Mesendoderm (in vitro differentiated cells): Measurements from ENCODE around the gene SSC5D.

Experiments used
- DNase-seq: peaks from one replicate; pipeline ENCODE4 v3.0.0; 2013
- H2AK5ac ChIP-seq: 2 replicates; pipeline ENCODE4 v1.6.1; 2013; ENCODE audit warnings: low read length, inconsistent platforms
- H2BK120ac ChIP-seq: 2 replicates; pipeline ENCODE4 v1.6.1; 2013; ENCODE audit warnings: low read depth, mild to moderate bottlenecking, low read length, moderate library complexity, mixed read lengths
- H2BK15ac ChIP-seq: replicated peaks from 2 replicates; pipeline ENCODE4 v1.6.1; 2013; ENCODE audit warnings: low read depth, mild to moderate bottlenecking, moderate library complexity
- H2BK5ac ChIP-seq: 2 replicates; pipeline ENCODE4 v1.6.1; 2013; ENCODE audit warnings: low read length, inconsistent platforms
- H3K18ac ChIP-seq: 2 replicates; pipeline ENCODE4 v1.6.1; 2013; ENCODE audit warnings: mild to moderate bottlenecking, low read length, mixed read lengths
- H3K23ac ChIP-seq: one replicate; pipeline ENCODE4 v1.6.1; 2013; ENCODE audit warnings: low read length
- H3K27ac ChIP-seq: 2 replicates; pipeline ENCODE4 v1.5.1; 2013; ENCODE audit warnings: low read depth, mild to moderate bottlenecking, inconsistent platforms, low read length, moderate library complexity
- H3K27me3 ChIP-seq: 2 replicates; pipeline ENCODE4 v1.6.1; 2013; ENCODE audit warnings: low read length, control low read depth, mild to moderate bottlenecking, inconsistent platforms; ENCODE audit not compliant: insufficient read depth, poor library complexity
- H3K36me3 ChIP-seq: 2 replicates; pipeline ENCODE4 v1.6.1; 2013; ENCODE audit warnings: low read length, inconsistent platforms; ENCODE audit not compliant: control insufficient read depth, insufficient read depth
- H3K4ac ChIP-seq: one replicate; pipeline ENCODE4 v1.6.1; 2013; ENCODE audit warnings: low read depth, mild to moderate bottlenecking, low read length, moderate library complexity
- H3K4me1 ChIP-seq: 2 replicates; pipeline ENCODE4 v1.6.1; 2013; ENCODE audit warnings: low read depth, low read length, inconsistent platforms; ENCODE audit not compliant: control insufficient read depth
- H3K4me2 ChIP-seq: 2 replicates; pipeline ENCODE4 v1.6.1; 2013; ENCODE audit warnings: low read length
- H3K4me3 ChIP-seq: 2 replicates; pipeline ENCODE4 v1.5.1; 2013; ENCODE audit warnings: mild to moderate bottlenecking, low read length
- H3K56ac ChIP-seq: one replicate; pipeline ENCODE4 v1.6.1; 2013; ENCODE audit warnings: low read length
- H3K79me1 ChIP-seq: 2 replicates; pipeline ENCODE4 v1.6.1; 2013; ENCODE audit warnings: low read length, inconsistent platforms
- H3K79me2 ChIP-seq: 2 replicates; pipeline ENCODE4 v1.6.1; 2013; ENCODE audit warnings: mild to moderate bottlenecking, low read length; ENCODE audit not compliant: control insufficient read depth, insufficient read depth
- H3K9ac ChIP-seq: 2 replicates; pipeline ENCODE4 v1.6.1; 2013; ENCODE audit warnings: low read length, inconsistent platforms
- H4K5ac ChIP-seq: one replicate; pipeline ENCODE4 v1.6.1; 2013; ENCODE audit warnings: low read length
- H4K8ac ChIP-seq: one replicate; pipeline ENCODE4 v1.6.1; 2013; ENCODE audit warnings: low read depth, mild to moderate bottlenecking, control low read depth, low read length, moderate library complexity
- WGBS: extraction: QIAGEN DNeasy Blood & Tissue Kit; methylation state at CpG from one replicate; pipeline ENCODE4 v1.1.7; 2013; ENCODE audit warnings: low lambda C conversion rate, missing lambda C conversion rate; ENCODE audit not compliant: insufficient coverage; ENCODE audit errors: extremely low coverage; 5-methylcytosine and 5-hydroxymethylcytosine counted together

Gene SSC5D

DNA sequence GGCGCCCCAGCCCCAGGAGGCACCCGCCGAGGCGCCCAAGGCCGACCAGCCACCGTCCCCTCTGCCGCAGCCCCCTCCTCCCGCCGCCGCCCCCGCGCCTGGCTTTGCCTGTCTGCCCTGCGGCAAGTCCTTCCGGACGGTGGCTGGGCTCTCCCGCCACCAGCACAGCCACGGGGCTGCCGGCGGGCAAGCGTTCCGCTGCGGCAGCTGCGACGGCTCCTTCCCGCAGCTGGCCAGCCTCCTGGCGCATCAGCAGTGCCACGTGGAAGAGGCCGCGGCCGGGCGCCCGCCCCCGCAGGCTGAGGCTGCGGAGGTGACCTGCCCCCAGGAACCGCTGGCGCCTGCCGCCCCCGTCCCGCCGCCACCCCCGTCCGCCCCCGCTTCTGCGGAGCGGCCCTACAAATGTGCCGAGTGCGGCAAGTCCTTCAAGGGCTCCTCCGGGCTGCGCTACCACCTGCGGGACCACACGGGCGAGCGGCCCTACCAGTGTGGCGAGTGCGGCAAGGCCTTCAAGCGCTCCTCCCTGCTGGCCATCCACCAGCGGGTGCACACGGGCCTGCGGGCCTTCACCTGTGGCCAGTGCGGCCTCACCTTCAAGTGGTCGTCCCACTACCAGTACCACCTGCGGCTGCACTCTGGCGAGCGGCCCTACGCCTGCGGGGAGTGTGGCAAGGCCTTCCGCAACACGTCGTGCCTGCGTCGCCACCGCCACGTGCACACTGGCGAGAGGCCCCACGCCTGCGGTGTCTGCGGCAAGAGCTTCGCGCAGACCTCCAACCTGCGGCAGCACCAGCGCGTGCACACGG lies 5.9 kb upstream of the SSC5D start:
- H3K4me3 ChIP-seq, result no peak overlapping the region

DNA sequence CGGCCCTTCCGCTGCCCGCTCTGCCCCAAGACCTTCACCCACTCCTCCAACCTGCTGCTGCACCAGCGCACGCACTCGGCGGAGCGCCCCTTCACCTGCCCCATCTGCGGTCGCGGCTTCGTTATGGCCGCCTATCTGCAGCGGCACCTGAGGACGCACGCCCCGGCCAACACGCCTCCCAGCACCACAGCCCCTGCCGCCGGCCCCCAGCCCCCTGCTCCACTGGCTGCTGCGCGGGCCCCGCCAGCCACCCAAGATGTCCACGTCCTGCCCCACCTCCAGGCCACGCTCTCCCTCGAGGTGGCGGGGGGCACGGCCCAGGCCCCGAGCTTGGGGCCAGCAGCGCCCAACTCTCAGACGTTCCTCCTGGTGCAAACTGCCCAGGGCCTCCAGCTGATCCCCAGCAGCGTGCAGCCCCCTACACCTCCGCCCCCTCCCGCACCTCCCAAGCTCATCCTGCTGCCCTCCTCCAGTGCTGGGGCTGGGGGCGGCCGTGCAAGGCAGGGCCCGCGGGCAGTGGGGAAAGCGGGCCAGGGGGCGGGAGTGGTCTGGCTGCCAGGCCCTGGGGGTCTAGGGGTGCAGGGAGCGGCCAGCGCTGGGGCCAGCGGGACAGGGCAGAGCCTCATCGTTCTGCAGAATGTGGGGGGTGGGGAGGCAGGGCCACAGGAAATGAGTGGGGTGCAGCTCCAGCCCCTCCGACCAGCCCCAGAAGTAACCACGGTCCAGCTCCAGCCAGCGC lies 5.1 kb upstream of the SSC5D start:
- no peak overlapping the region for H4K8ac ChIP-seq
- H3K27ac ChIP-seq, result no peak overlapping the region
- no peaks in the 10 kb centered on the region for H3K79me2 ChIP-seq
- no peak overlapping the region for H3K56ac ChIP-seq
- H3K9ac ChIP-seq, result no peak overlapping the region
- no peaks in the 10 kb centered on the region for H3K27me3 ChIP-seq
- H3K4ac ChIP-seq, result no peak overlapping the region
- H3K23ac ChIP-seq, result no peak overlapping the region
- H3K18ac ChIP-seq, result no peak overlapping the region
- WGBS, result no CpG with 5 or more reads among the region's 47 CpGs
- H3K79me1 ChIP-seq, result peaks cover 5% of the 10 kb centered on the region
- no peaks in the 10 kb centered on the region for H3K36me3 ChIP-seq
- H4K5ac ChIP-seq, result no peak overlapping the region
- no peak overlapping the region for H2AK5ac ChIP-seq
- peaks cover 8% of the 10 kb centered on the region for H3K4me1 ChIP-seq
- H2BK5ac ChIP-seq, result no peak overlapping the region
- no peak overlapping the region for H3K4me2 ChIP-seq
- DNase-seq, result no peak
- H2BK120ac ChIP-seq, result no peak overlapping the region
- no peak overlapping the region for H2BK15ac ChIP-seq
- no peak overlapping the region for H3K4me3 ChIP-seq

More for the DNA sequence above, 5.9 kb upstream of the SSC5D start:
- H3K4ac ChIP-seq, result no peak overlapping the region
- peak; percentile 34 for DNase-seq
- peaks cover 2% of the 10 kb centered on the region for H3K79me2 ChIP-seq
- no peak overlapping the region for H4K8ac ChIP-seq
- no peak overlapping the region for H2BK15ac ChIP-seq
- H3K36me3 ChIP-seq, result no peaks in the 10 kb centered on the region
- peaks cover 10% of the 10 kb centered on the region for H3K79me1 ChIP-seq
- no peak overlapping the region for H3K4me2 ChIP-seq
- no peak overlapping the region for H4K5ac ChIP-seq
- no peak overlapping the region for H2AK5ac ChIP-seq
- WGBS, result no CpG with 5 or more reads among the region's 83 CpGs
- H3K27me3 ChIP-seq, result no peaks in the 10 kb centered on the region
- no peak overlapping the region for H2BK5ac ChIP-seq
- no peak overlapping the region for H2BK120ac ChIP-seq
- no peak overlapping the region for H3K27ac ChIP-seq
- no peak overlapping the region for H3K18ac ChIP-seq
- H3K23ac ChIP-seq, result no peak overlapping the region
- peaks cover 6% of the 10 kb centered on the region for H3K4me1 ChIP-seq
- peak overlapping the region; percentile 80 for H3K56ac ChIP-seq
- H3K9ac ChIP-seq, result peak overlapping the region; percentile 49

DNA sequence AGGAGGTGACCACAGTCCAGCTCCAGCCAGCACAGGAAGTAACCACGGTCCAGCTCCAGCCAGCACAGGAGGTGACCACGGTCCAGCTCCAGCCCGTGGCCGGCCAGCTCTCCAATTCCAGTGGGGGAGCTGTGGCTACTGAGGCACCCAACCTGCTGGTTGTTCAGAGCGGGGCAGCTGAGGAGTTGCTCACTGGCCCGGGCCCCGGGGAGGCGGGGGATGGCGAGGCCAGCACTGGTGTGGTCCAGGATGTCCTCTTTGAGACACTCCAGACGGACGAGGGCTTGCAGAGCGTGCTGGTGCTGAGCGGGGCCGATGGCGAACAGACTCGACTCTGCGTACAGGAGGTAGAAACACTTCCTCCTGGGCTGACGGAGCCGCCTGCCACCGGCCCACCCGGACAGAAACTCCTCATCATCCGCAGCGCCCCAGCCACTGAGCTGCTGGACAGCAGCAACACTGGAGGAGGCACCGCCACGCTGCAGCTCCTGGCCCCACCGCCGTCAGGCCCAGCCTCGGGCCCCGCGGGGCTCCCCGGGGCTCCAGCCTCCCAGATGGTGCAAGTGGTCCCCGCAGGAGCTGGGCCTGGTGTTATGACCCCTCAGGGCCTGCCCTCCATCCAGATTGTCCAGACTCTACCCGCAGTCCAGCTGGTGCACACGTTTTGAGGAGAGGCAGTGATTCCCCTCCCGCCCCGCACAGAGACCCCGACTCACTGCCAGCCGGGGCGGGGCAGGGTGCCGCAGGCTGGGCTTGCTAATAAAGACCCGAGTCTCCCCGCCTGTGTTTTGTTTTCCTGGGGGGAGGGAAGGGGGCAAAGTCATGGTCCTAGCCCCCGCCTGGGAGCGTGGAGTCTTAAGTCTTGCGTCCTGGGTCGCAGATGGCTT lies 4.3 kb upstream of the SSC5D start:
- Histone ChIP-seq H2BK5ac (no peak overlapping the region), H3K27me3 (no peaks in the 10 kb centered on the region), H3K27ac (no peak overlapping the region), H3K36me3 (no peaks in the 10 kb centered on the region), H3K56ac (peak overlapping the region; percentile 85), H3K4me1 (peaks cover 8% of the 10 kb centered on the region), H3K18ac (peak overlapping the region; percentile 23), H4K5ac (no peak overlapping the region), H3K4me2 (peak overlapping the region; percentile 66), H2BK15ac (no peak overlapping the region), H3K23ac (no peak overlapping the region), H3K9ac (peak overlapping the region; percentile 75), H3K79me1 (peaks cover 4% of the 10 kb centered on the region), H3K4ac (no peak overlapping the region), H2AK5ac (no peak overlapping the region), H4K8ac (no peak overlapping the region), H3K79me2 (no peaks in the 10 kb centered on the region), H3K4me3 (no peak overlapping the region), H2BK120ac (no peak overlapping the region)
- no CpG with 5 or more reads among the region's 46 CpGs for WGBS
- DNase-seq, result peak; percentile 17

DNA sequence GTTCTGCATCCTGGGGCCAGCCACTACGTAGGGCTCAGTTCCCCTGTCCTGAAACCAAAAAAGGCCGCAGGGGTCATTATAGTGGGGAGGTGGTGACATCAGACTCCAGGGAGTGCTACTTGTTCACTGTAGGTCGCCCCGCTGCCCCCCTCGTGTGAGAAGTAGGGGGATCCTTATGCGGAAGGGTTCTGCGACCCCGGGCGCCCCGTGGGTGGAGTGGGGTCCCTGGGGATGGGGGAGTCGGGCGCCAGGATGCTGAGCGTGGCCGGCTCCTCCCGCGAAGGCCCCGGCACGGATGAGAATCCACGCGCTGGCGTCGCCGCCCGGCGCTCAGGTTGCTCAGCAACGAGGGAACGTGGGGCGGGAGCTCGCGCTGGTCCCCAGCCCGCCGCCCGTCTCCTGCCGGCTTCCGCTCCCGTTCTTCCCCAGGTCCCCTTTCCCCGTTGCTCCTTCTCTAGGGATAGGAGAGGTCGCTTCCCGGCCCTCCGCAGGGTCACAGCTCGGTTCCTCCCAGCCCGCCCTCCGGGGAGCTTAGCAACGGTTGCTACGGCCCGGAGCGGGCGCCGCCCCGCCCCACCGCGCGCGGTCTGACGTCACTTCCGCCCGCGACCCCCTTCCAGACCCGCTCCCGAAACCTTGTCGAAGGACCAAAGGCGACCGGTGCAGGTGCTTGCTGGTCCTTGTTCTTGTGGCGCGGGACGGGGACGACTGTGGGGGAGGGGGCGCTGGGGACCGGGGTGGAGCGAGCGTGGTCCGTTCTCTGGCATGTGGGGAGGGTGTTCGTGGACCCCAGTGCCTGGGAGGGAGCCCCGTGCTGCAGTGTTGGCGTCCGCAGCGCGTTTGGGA lies 3.4 kb upstream of the SSC5D start, which contains the start of gene NAT14:
Gene NAT14, plus strand, starts transcription at position 596 of the 846 bp plus-strand sequence. CDS start 521 bp downstream, outside the sequence.
- Histone ChIP-seq H4K8ac (no peak within 1 kb of the TSS), H3K79me1 (peaks cover 2% of the 10 kb centered on the region), H3K4ac (no peak within 1 kb of the TSS), H4K5ac (no peak within 1 kb of the TSS), H2BK5ac (no peak within 1 kb of the TSS), H3K18ac (peak within 1 kb of the TSS; percentile 57), H3K27me3 (no peaks in the 10 kb centered on the region), H3K4me2 (peak within 1 kb of the TSS; percentile 66), H3K23ac (no peak within 1 kb of the TSS), H3K36me3 (no peaks in the 10 kb centered on the region), H3K4me3 (peak within 1 kb of the TSS; percentile 56), H3K79me2 (no peaks in the 10 kb centered on the region), H2AK5ac (no peak within 1 kb of the TSS), H2BK120ac (no peak within 1 kb of the TSS), H3K9ac (peak within 1 kb of the TSS; percentile 75), H3K56ac (peak within 1 kb of the TSS; percentile 90), H3K4me1 (peaks cover 8% of the 10 kb centered on the region), H2BK15ac (no peak within 1 kb of the TSS), H3K27ac (no peak within 1 kb of the TSS)
- DNase-seq, result peak; percentile 93
- no CpG with 5 or more reads among the region's 78 CpGs for WGBS

DNA sequence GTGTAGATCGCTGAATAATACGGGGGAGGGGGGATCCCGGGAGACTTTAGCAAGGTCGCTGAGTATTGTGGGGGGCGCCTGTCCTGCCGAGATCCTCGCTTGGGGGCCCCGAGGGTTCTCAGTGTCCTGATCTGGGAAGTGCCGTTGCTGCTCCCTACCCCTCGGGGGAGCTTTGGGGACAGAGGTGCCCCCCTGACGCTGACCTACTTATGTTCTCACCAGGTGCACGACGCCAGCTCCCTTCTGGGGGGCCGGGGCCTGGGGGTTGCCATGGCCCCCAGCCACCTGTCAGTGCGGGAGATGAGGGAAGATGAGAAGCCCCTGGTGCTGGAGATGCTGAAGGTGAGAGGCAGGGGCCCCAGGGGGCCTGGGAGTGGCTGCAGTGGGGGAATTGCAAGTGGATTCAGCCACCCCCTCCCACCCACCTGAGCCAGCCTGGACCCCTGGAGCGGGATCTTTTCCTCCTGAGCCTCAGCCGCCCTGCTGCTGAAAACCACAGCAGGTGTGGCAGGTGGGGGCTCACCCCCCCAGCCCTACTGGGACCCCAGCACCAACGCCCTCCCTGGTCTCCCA lies 2.7 kb upstream of the SSC5D start:
- Histone ChIP-seq H3K4me1 (peaks cover 8% of the 10 kb centered on the region), H3K36me3 (no peaks in the 10 kb centered on the region), H3K9ac (peak overlapping the region; percentile 71), H3K79me2 (no peaks in the 10 kb centered on the region), H3K23ac (no peak overlapping the region), H3K4me2 (peak overlapping the region; percentile 57), H2BK5ac (no peak overlapping the region), H2AK5ac (no peak overlapping the region), H3K27ac (no peak overlapping the region), H2BK120ac (no peak overlapping the region), H3K4ac (no peak overlapping the region), H4K5ac (no peak overlapping the region), H3K18ac (peak overlapping the region; percentile 57), H4K8ac (no peak overlapping the region), H3K79me1 (peaks cover 2% of the 10 kb centered on the region), H2BK15ac (no peak overlapping the region), H3K56ac (peak overlapping the region; percentile 90), H3K27me3 (no peaks in the 10 kb centered on the region), H3K4me3 (peak overlapping the region; percentile 41)
- no CpG with 5 or more reads among the region's 18 CpGs for WGBS
- peak; percentile 12 for DNase-seq
